H9 (cell line): ENCODE results near the gene NAGA. TPM values are rescaled to one million over a fixed set of nuclear protein-coding genes. Genes with fewer than 3 reads are reported as not detected.

Experiments
- DNase-seq: peaks from one replicate; pipeline ENCODE4 v3.0.0-alpha.2; 2017
- H2AFZ ChIP-seq: one replicate; pipeline ENCODE4 v1.6.1; 2013; ENCODE audit warnings: mild to moderate bottlenecking, low read length, control low read depth, moderate library complexity
- H2AK5ac ChIP-seq: 2 replicates; pipeline ENCODE4 v1.6.1; 2013; ENCODE audit warnings: low read length, control low read depth, mixed read lengths; ENCODE audit not compliant: insufficient read length
- H2BK120ac ChIP-seq: one replicate; pipeline ENCODE4 v1.6.1; 2013; ENCODE audit warnings: low read depth, mild to moderate bottlenecking, low read length, control low read depth, inconsistent platforms; ENCODE audit not compliant: poor library complexity, severe bottlenecking
- H2BK12ac ChIP-seq: 2 replicates; pipeline ENCODE4 v1.6.1; 2013; ENCODE audit warnings: low read length, control low read depth, mixed read lengths, low read depth; ENCODE audit not compliant: insufficient read length
- H2BK15ac ChIP-seq: 2 replicates; pipeline ENCODE4 v1.6.1; 2013; ENCODE audit warnings: low read depth, low read length, control low read depth
- H2BK20ac ChIP-seq: one replicate; pipeline ENCODE4 v1.6.1; 2013; ENCODE audit warnings: low read depth, mild to moderate bottlenecking, low read length, control low read depth, inconsistent platforms; ENCODE audit not compliant: poor library complexity, severe bottlenecking
- H2BK5ac ChIP-seq: 2 replicates; pipeline ENCODE4 v1.6.1; 2013; ENCODE audit warnings: low read length, control low read depth, mixed read lengths; ENCODE audit not compliant: insufficient read length
- H3K14ac ChIP-seq: 2 replicates; pipeline ENCODE4 v1.6.1; 2013; ENCODE audit warnings: low read length, control low read depth; ENCODE audit not compliant: insufficient read depth
- H3K18ac ChIP-seq: 2 replicates; pipeline ENCODE4 v1.6.1; 2013; ENCODE audit warnings: low read depth, mild to moderate bottlenecking, mixed read lengths, low read length, control low read depth; ENCODE audit not compliant: insufficient read length
- H3K23ac ChIP-seq: 2 replicates; pipeline ENCODE4 v1.6.1; 2013; ENCODE audit warnings: low read length, control low read depth, mixed read lengths, low read depth; ENCODE audit not compliant: insufficient read length
- H3K23me2 ChIP-seq: 2 replicates; pipeline ENCODE4 v1.6.1; 2013; ENCODE audit warnings: low read depth, mild to moderate bottlenecking, mixed read lengths, low read length, control low read depth; ENCODE audit not compliant: insufficient read length, poor library complexity, severe bottlenecking
- H3K27ac ChIP-seq: 2 replicates; pipeline ENCODE4 v1.5.1; 2013; ENCODE audit warnings: low read length, control low read depth, mixed read lengths, low read depth; ENCODE audit not compliant: insufficient read length
- H3K27me3 ChIP-seq: 2 replicates; pipeline ENCODE4 v1.6.1; 2013; ENCODE audit warnings: low read length, control low read depth, inconsistent platforms; ENCODE audit not compliant: insufficient read depth
- H3K4ac ChIP-seq: 2 replicates; pipeline ENCODE4 v1.6.1; 2013; ENCODE audit warnings: low read depth, mild to moderate bottlenecking, control low read depth, inconsistent platforms, low read length, moderate library complexity
- H3K4me1 ChIP-seq: 2 replicates; pipeline ENCODE4 v1.6.1; 2013; ENCODE audit warnings: low read length, control low read depth, inconsistent platforms; ENCODE audit not compliant: insufficient read depth
- H3K4me2 ChIP-seq: 2 replicates; pipeline ENCODE4 v1.6.1; 2013; ENCODE audit warnings: low read length, control low read depth, mixed read lengths; ENCODE audit not compliant: insufficient read length, insufficient read depth
- H3K56ac ChIP-seq: 2 replicates; pipeline ENCODE4 v1.6.1; 2013; ENCODE audit warnings: low read depth, mild to moderate bottlenecking, mixed read lengths, low read length, control low read depth; ENCODE audit not compliant: insufficient read length
- H3K79me1 ChIP-seq: 2 replicates; pipeline ENCODE4 v1.6.1; 2013; ENCODE audit warnings: low read depth, mild to moderate bottlenecking, moderate library complexity, low read length, control low read depth, inconsistent platforms; ENCODE audit not compliant: insufficient read depth, poor library complexity, severe bottlenecking
- H3K79me2 ChIP-seq: 2 replicates; pipeline ENCODE4 v1.6.1; 2013; ENCODE audit warnings: low read length, control low read depth, inconsistent platforms; ENCODE audit not compliant: insufficient read depth
- H3K9ac ChIP-seq: 2 replicates; pipeline ENCODE4 v1.6.1; 2013; ENCODE audit warnings: low read length, control low read depth, mixed read lengths; ENCODE audit not compliant: insufficient read length; ENCODE audit errors: extremely low read depth
- H3K9me3 ChIP-seq: one replicate; pipeline ENCODE4 v1.6.1; 2013; ENCODE audit warnings: low read depth, low read length, inconsistent platforms; ENCODE audit not compliant: control insufficient read depth
- H3T11ph ChIP-seq: one replicate; pipeline ENCODE4 v1.6.1; 2013; ENCODE audit warnings: mild to moderate bottlenecking, low read length, control low read depth, inconsistent platforms
- H4K20me1 ChIP-seq: one replicate; pipeline ENCODE4 v1.6.1; 2013; ENCODE audit not compliant: control insufficient read depth, insufficient read length, insufficient read depth
- H4K5ac ChIP-seq: 2 replicates; pipeline ENCODE4 v1.6.1; 2013; ENCODE audit warnings: low read depth, mild to moderate bottlenecking, mixed read lengths, low read length, control low read depth; ENCODE audit not compliant: insufficient read length
- H4K8ac ChIP-seq: replicated peaks from 2 replicates; pipeline ENCODE4 v1.6.1; 2013; ENCODE audit warnings: low read length, control low read depth, mixed read lengths, low read depth; ENCODE audit not compliant: insufficient read length
- H4K91ac ChIP-seq: 2 replicates; pipeline ENCODE4 v1.6.1; 2013; ENCODE audit warnings: low read depth, mild to moderate bottlenecking, moderate library complexity, mixed read lengths, low read length, control low read depth; ENCODE audit not compliant: insufficient read length
- H3K27ac Mint-ChIP-seq, 3 experiments: 2 replicates in 2 of 3; 3 replicates in 1 of 3; pipeline ENCODE4 v1.8.0; 2020 to 2021; ENCODE audit warnings: mixed read lengths in 3 of 3, mild to moderate bottlenecking in 1 of 3, moderate library complexity in 1 of 3
- H3K27me3 Mint-ChIP-seq: 2 replicates; pipeline ENCODE4 v1.8.0; 2021; ENCODE audit warnings: low read depth, mild to moderate bottlenecking, moderate library complexity, mixed read lengths
- H3K36me3 Mint-ChIP-seq, 3 experiments: 2 replicates in 2 of 3; 3 replicates in 1 of 3; pipeline ENCODE4 v1.8.0; 2020 to 2021; ENCODE audit warnings: low read depth in 3 of 3, mixed read lengths in 3 of 3; ENCODE audit not compliant: insufficient read depth in 1 of 3
- H3K4me1 Mint-ChIP-seq, 2 experiments: 2 replicates each; pipeline ENCODE4 v1.8.0; 2020; ENCODE audit warnings: mixed read lengths in 2 of 2
- H3K4me3 Mint-ChIP-seq, 2 experiments: 2 replicates in 1 of 2; 3 replicates in 1 of 2; pipeline ENCODE4 v1.8.0; 2020 to 2021; ENCODE audit warnings: mild to moderate bottlenecking in 2 of 2, mixed read lengths in 2 of 2, moderate library complexity in 1 of 2
- H3K9me3 Mint-ChIP-seq, 2 experiments: 2 replicates in 1 of 2; 3 replicates in 1 of 2; pipeline ENCODE4 v1.8.0; 2020; ENCODE audit warnings: mild to moderate bottlenecking in 2 of 2, mixed read lengths in 2 of 2, moderate library complexity in 1 of 2
- CTCF ChIP-seq: fragments of 200-600 bp; sonication (generic); conservative IDR thresholded peaks from 3 replicates; pipeline ENCODE4 v1.8.0; 2021; ENCODE audit warnings: antibody characterized with exemption, mild to moderate bottlenecking
- WGBS: extraction: QIAGEN DNeasy Blood & Tissue Kit; methylation state at CpG from one replicate; pipeline ENCODE4 v1.1.7; 2013; ENCODE audit warnings: missing lambda C conversion rate, low lambda C conversion rate, mixed read lengths; ENCODE audit not compliant: insufficient read length; ENCODE audit errors: extremely low coverage; 5-methylcytosine and 5-hydroxymethylcytosine counted together
- total RNA-seq: library from RNA; stranded (reverse); gene quantifications from 2 replicates; pipeline ENCODE4 v1.2.1, GENCODE V29; 2021

Gene NAGA
- total RNA-seq, 1 experiment from 2014 or later, result 16.1 TPM

GRCh38 chr22:42077486-42078125 is 7.0 kb upstream of the NAGA start:
- no peaks in the 10 kb centered on the region; a peak in 1 of 5 replicates for H3K9me3 Mint-ChIP-seq
- peaks cover 3% of the 10 kb centered on the region; the same call in 1 of the 2 replicates for H3K27me3 Mint-ChIP-seq
- Histone ChIP-seq H3K14ac (no peak overlapping the region), H2BK5ac (no peak overlapping the region), H3K9ac (no peak overlapping the region), H4K20me1 (no peaks in the 10 kb centered on the region), H3K4ac (no peak overlapping the region; the same call in 1 of the 2 replicates), H4K5ac (no peak overlapping the region), H3K79me2 (no peaks in the 10 kb centered on the region), H3K4me2 (no peak overlapping the region), H4K8ac (no peak overlapping the region), H3K23me2 (peaks cover 6% of the 10 kb centered on the region), H3K27me3 (no peaks in the 10 kb centered on the region), H2AFZ (no peak overlapping the region), H3K79me1 (no peaks in the 10 kb centered on the region), H3K18ac (no peak overlapping the region), H3K27ac (no peak overlapping the region), H3T11ph (no peak overlapping the region), H4K91ac (no peak overlapping the region), H3K56ac (no peak overlapping the region), H2BK15ac (no peak overlapping the region), H3K9me3 (no peaks in the 10 kb centered on the region), H2AK5ac (no peak overlapping the region), H3K23ac (no peak overlapping the region), H3K4me1 (no peaks in the 10 kb centered on the region), H2BK12ac (no peak overlapping the region), H2BK120ac (no peak overlapping the region), H2BK20ac (no peak overlapping the region)
- no peak overlapping the region for H3K4me3 Mint-ChIP-seq
- no peak for DNase-seq
- H3K36me3 Mint-ChIP-seq, result peaks cover 5 to 10% (median 5%) of the 10 kb centered on the region in 3 experiments; a peak in 6 of 7 replicates
- H3K27ac Mint-ChIP-seq, result no peak overlapping the region
- peaks cover 18 to 22% of the 10 kb centered on the region in 2 experiments for H3K4me1 Mint-ChIP-seq
- TF ChIP-seq CTCF, result no peak
- no CpG with 5 or more reads among the region's 21 CpGs for whole genome bisulfite sequencing
